HL-60 (cell line): ENCODE measurements around the gene ITGA7.

Experiments
- CTCF ChIP-seq: IDR thresholded peaks from one replicate; pipeline ENCODE4 v1.5.1; 2011; ENCODE audit warnings: low read length, control low read depth, inconsistent platforms; ENCODE audit not compliant: insufficient read depth
- POLR2AphosphoS5 ChIP-seq: IDR thresholded peaks from 2 replicates; pipeline ENCODE4 v1.6.1; 2012; ENCODE audit warnings: low read depth

- TF ChIP-seq CTCF (no peak), POLR2AphosphoS5 (no peak)
Observed at GRCh38 chr12:55733021-55733555, 25.4 kb upstream of the ITGA7 start.
